ENCODE measurements around the gene HDAC4. TPM values are rescaled to one million over a fixed set of nuclear protein-coding genes. Genes with fewer than 3 reads are reported as not detected.

Gene HDAC4
- total and polyA plus RNA-seq, 9 of the 15 experiments (the other 6 are each of a cell fraction or from before 2014, with no cell fraction given) = 0.11 to 20.2 (median 4.0) TPM

- TF ChIP-seq ZNF280B (CRISPR knock-in tag; IDR thresholded peaks at IDR 0.05) = no peak
- no peak for TF ChIP-seq COPS2 (conservative IDR thresholded peaks at IDR 0.05)
- TF ChIP-seq NCOR1 (IDR thresholded peaks at IDR 0.05) = no peak
- no peak for TF ChIP-seq NFE2 (IDR thresholded peaks at IDR 0.05; ENCODE audit: low read depth)
- TF ChIP-seq SREBF1 (IDR thresholded peaks at IDR 0.05; ENCODE audit: borderline replicate concordance, low read depth, low read length) = no peak
- TF ChIP-seq ZNF124 (CRISPR knock-in tag; IDR thresholded peaks at IDR 0.05) = no peak
- TF ChIP-seq, protein P1, sequence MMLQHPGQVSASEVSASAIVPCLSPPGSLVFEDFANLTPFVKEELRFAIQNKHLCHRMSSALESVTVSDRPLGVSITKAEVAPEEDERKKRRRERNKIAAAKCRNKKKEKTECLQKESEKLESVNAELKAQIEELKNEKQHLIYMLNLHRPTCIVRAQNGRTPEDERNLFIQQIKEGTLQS (IDR thresholded peaks at IDR 0.05) = no peak
- TF ChIP-seq, protein P1 (CRISPR knock-in tag; conservative IDR thresholded peaks at IDR 0.05) = no peak
- no peak for TF ChIP-seq NUFIP1 (IDR thresholded peaks at IDR 0.05; ENCODE audit: partially characterized antibody)
- TF ChIP-seq SNRNP70 (optimal IDR thresholded peaks at IDR 0.05; ENCODE audit: low read depth, low read length) = no peak
These were observed 37.5 kb upstream of the HDAC4 start (continued) for GRCh38 chr2:239438368-239438767.
